Measurements from ENCODE around the gene SFT2D2. TPM values are rescaled to one million over a fixed set of nuclear protein-coding genes. Genes with fewer than 3 reads are reported as not detected.
A peak's percentile ranks its signal among the peaks of the same experiment; 100 is the strongest.

The SFT2D2 gene
- total RNA-seq, 4 donors from 2014 or later, result 42.5 to 77.9 (median 58.4) TPM

GRCh38 chr1:168243198-168243597 is 17.4 kb downstream of the SFT2D2 start:
- Histone ChIP-seq H3K27ac (no peak overlapping the region), H3K4me3 (no peak overlapping the region), H3K36me3 (peaks cover 73% of the 10 kb centered on the region), H3K9me3 (no peaks in the 10 kb centered on the region), H3K27me3 (no peaks in the 10 kb centered on the region), H3K4me1 (peaks cover 15% of the 10 kb centered on the region)
- 50% methylated on average over 2 of the region's 2 CpGs for WGBS
- no peak for TF ChIP-seq POLR2AphosphoS5 (IDR thresholded peaks at IDR 0.05)
- TF ChIP-seq CTCF (IDR thresholded peaks at IDR 0.05), result no peak
- TF ChIP-seq POLR2A (IDR thresholded peaks at IDR 0.05), result no peak
- no peak for TF ChIP-seq EP300 (IDR thresholded peaks at IDR 0.05)
- no peak for DNase-seq (ENCODE audit: low spot score in 2 of 2)

- H3K27me3 ChIP-seq, result no peaks in the 10 kb centered on the region
- peak overlapping the region; percentile 14 for H3K27ac ChIP-seq
- no peak overlapping the region for H3K4me3 ChIP-seq
- H3K9me3 ChIP-seq, result no peaks in the 10 kb centered on the region
- peaks cover 15% of the 10 kb centered on the region for H3K4me1 ChIP-seq
- 36% methylated on average over 3 of the region's 3 CpGs for WGBS
- no peak for DNase-seq (ENCODE audit: low spot score in 2 of 2)
- peaks cover 68% of the 10 kb centered on the region for H3K36me3 ChIP-seq
- no peak for TF ChIP-seq CTCF (IDR thresholded peaks at IDR 0.05)
- TF ChIP-seq POLR2A (IDR thresholded peaks at IDR 0.05), result no peak
- TF ChIP-seq EP300 (IDR thresholded peaks at IDR 0.05), result no peak
- no peak for TF ChIP-seq POLR2AphosphoS5 (IDR thresholded peaks at IDR 0.05)
These were observed 17.9 kb downstream of the SFT2D2 start for GRCh38 chr1:168243636-168244212.

- Histone ChIP-seq H3K27me3 (no peaks in the 10 kb centered on the region), H3K4me3 (no peak overlapping the region), H3K27ac (no peak overlapping the region), H3K36me3 (peaks cover 65% of the 10 kb centered on the region), H3K4me1 (peaks cover 15% of the 10 kb centered on the region), H3K9me3 (no peaks in the 10 kb centered on the region)
- DNase-seq (ENCODE audit: low spot score in 2 of 2), result no peak
- no peak for TF ChIP-seq EP300 (IDR thresholded peaks at IDR 0.05)
- no peak for TF ChIP-seq POLR2AphosphoS5 (IDR thresholded peaks at IDR 0.05)
- TF ChIP-seq POLR2A (IDR thresholded peaks at IDR 0.05), result no peak
- TF ChIP-seq CTCF (IDR thresholded peaks at IDR 0.05), result no peak
- WGBS, result 92% methylated on average over 3 of the region's 3 CpGs
These were observed 19.2 kb downstream of the SFT2D2 start for GRCh38 chr1:168245042-168245441.

GRCh38 chr1:168246506-168246905 is 20.7 kb downstream of the SFT2D2 start:
- WGBS, result 90% methylated on average over 5 of the region's 5 CpGs
- H3K9me3 ChIP-seq, result no peaks in the 10 kb centered on the region
- TF ChIP-seq CTCF (IDR thresholded peaks at IDR 0.05) (no peak), EP300 (IDR thresholded peaks at IDR 0.05) (no peak), POLR2AphosphoS5 (IDR thresholded peaks at IDR 0.05) (no peak), POLR2A (IDR thresholded peaks at IDR 0.05) (no peak)
- H3K4me3 ChIP-seq, result no peak overlapping the region
- DNase-seq (ENCODE audit: low spot score in 2 of 2), result no peak
- H3K4me1 ChIP-seq, result peaks cover 15% of the 10 kb centered on the region
- no peaks in the 10 kb centered on the region for H3K27me3 ChIP-seq
- H3K36me3 ChIP-seq, result peaks cover 66% of the 10 kb centered on the region
- no peak overlapping the region for H3K27ac ChIP-seq

GRCh38 chr1:168252204-168252733 is 26.5 kb downstream of the SFT2D2 start:
- Histone ChIP-seq H3K4me3 (no peak overlapping the region), H3K27ac (no peak overlapping the region), H3K4me1 (no peaks in the 10 kb centered on the region), H3K36me3 (peaks cover 26% of the 10 kb centered on the region), H3K27me3 (no peaks in the 10 kb centered on the region), H3K9me3 (no peaks in the 10 kb centered on the region)
- DNase-seq (ENCODE audit: low spot score in 2 of 2), result no peak
- TF ChIP-seq POLR2A (IDR thresholded peaks at IDR 0.05) (no peak), CTCF (IDR thresholded peaks at IDR 0.05) (no peak), EP300 (IDR thresholded peaks at IDR 0.05) (no peak), POLR2AphosphoS5 (IDR thresholded peaks at IDR 0.05) (no peak)
- 78% methylated on average over 3 of the region's 3 CpGs for WGBS

Data from suprapubic skin (tissue), 4 donors.